ENCODE data around the gene WNT9A.

- no peak for TF ChIP-seq POLR2A (IDR thresholded peaks at IDR 0.05)
- TF ChIP-seq, protein P1, sequence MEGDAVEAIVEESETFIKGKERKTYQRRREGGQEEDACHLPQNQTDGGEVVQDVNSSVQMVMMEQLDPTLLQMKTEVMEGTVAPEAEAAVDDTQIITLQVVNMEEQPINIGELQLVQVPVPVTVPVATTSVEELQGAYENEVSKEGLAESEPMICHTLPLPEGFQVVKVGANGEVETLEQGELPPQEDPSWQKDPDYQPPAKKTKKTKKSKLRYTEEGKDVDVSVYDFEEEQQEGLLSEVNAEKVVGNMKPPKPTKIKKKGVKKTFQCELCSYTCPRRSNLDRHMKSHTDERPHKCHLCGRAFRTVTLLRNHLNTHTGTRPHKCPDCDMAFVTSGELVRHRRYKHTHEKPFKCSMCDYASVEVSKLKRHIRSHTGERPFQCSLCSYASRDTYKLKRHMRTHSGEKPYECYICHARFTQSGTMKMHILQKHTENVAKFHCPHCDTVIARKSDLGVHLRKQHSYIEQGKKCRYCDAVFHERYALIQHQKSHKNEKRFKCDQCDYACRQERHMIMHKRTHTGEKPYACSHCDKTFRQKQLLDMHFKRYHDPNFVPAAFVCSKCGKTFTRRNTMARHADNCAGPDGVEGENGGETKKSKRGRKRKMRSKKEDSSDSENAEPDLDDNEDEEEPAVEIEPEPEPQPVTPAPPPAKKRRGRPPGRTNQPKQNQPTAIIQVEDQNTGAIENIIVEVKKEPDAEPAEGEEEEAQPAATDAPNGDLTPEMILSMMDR (IDR thresholded peaks at IDR 0.05), result no peak
These were observed 4.2 kb downstream of the WNT9A start for GRCh38 chr1:227943381-227944089.

All from lower leg skin (tissue), 3 donors.